Measurements from ENCODE around the gene CMYA5.
"Not testable (repeated sequence)": the region's sequence is repeated elsewhere in the genome, so short reads cannot be mapped to it uniquely, and the experiment has no call there.

Gene CMYA5

DNA sequence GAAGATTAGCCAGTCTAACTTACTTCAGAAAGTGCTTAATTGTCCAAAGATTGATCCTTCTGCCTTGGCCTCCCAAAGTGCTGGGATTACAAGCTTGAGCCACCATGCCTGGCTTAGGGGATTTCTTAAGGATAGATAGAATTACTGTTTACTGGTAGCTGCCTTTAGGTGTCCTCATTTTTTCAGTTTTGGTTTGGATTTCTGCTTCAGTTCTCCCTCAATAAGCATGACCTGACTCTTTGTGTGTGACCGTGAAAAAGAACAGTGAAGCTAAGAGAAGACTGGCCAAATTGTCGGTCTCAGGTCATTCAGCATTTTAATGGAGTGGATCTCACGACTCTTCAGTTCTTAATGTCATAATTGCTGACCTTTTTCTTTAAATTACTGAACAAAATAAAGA, 22.9 kb upstream of the CMYA5 start:
- no peak for DNase-seq (ENCODE audit: low read depth)
- in situ Hi-C loops (cut with HindIII; ENCODE audit: low sequenced_read_pairs): no loop called here

GRCh38 chr5:79672392-79672791, 17.2 kb upstream of the CMYA5 start:
- in situ Hi-C loops (cut with HindIII; ENCODE audit: low sequenced_read_pairs): no loop called here

More for the DNA sequence above, 22.9 kb upstream of the CMYA5 start:
- no peak overlapping the region for H3K4me3 ChIP-seq (ENCODE audit: low read depth, low read length)
- TF ChIP-seq, protein P1, sequence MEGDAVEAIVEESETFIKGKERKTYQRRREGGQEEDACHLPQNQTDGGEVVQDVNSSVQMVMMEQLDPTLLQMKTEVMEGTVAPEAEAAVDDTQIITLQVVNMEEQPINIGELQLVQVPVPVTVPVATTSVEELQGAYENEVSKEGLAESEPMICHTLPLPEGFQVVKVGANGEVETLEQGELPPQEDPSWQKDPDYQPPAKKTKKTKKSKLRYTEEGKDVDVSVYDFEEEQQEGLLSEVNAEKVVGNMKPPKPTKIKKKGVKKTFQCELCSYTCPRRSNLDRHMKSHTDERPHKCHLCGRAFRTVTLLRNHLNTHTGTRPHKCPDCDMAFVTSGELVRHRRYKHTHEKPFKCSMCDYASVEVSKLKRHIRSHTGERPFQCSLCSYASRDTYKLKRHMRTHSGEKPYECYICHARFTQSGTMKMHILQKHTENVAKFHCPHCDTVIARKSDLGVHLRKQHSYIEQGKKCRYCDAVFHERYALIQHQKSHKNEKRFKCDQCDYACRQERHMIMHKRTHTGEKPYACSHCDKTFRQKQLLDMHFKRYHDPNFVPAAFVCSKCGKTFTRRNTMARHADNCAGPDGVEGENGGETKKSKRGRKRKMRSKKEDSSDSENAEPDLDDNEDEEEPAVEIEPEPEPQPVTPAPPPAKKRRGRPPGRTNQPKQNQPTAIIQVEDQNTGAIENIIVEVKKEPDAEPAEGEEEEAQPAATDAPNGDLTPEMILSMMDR (IDR thresholded peaks at IDR 0.05; ENCODE audit: low read depth, low read length, missing control alignments): no peak

GRCh38 chr5:79676354-79676753, 13.3 kb upstream of the CMYA5 start:
- DNase-seq (ENCODE audit: low read depth); in situ Hi-C loops (cut with HindIII; ENCODE audit: low sequenced_read_pairs); H3K4me3 ChIP-seq (ENCODE audit: low read depth, low read length): not testable (repeated sequence)

More at GRCh38 chr5:79672392-79672791, 17.2 kb upstream of the CMYA5 start:
- H3K4me3 ChIP-seq (ENCODE audit: low read depth, low read length): no peak overlapping the region
- TF ChIP-seq, protein P1 (IDR thresholded peaks at IDR 0.05; ENCODE audit: low read depth, low read length, missing control alignments): no peak
- DNase-seq (ENCODE audit: low read depth): no peak

DNA sequence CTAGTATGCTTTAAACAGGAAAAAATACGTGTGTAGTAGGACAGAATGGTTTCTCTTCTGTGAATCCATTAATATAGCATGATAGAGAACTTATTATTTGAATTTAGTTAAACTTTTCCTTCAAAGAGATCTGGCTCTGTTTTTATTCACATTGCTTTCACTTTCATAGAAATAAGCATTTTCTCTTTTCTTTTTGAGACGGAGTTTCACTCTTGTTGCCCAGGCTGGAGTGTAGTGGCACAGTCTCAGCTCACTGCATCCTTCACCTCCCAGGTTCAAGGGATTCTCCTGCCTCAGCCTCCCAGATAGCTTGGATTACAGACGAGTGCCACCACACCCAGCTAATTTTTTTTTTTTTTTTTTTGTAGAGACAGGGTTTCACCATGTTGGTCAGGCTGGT, 7.5 kb upstream of the CMYA5 start:
- DNase-seq (ENCODE audit: low read depth); in situ Hi-C loops (cut with HindIII; ENCODE audit: low sequenced_read_pairs); H3K4me3 ChIP-seq (ENCODE audit: low read depth, low read length): not testable (repeated sequence)

- in situ Hi-C loops (cut with HindIII; ENCODE audit: low sequenced_read_pairs): no loop called here
- no peak overlapping the region for H3K4me3 ChIP-seq (ENCODE audit: low read depth, low read length)
- TF ChIP-seq, protein P1 (IDR thresholded peaks at IDR 0.05; ENCODE audit: low read depth, low read length, missing control alignments): no peak
- no peak for DNase-seq (ENCODE audit: low read depth)
Measured at GRCh38 chr5:79684782-79685181, 4.9 kb upstream of the CMYA5 start.

DNA sequence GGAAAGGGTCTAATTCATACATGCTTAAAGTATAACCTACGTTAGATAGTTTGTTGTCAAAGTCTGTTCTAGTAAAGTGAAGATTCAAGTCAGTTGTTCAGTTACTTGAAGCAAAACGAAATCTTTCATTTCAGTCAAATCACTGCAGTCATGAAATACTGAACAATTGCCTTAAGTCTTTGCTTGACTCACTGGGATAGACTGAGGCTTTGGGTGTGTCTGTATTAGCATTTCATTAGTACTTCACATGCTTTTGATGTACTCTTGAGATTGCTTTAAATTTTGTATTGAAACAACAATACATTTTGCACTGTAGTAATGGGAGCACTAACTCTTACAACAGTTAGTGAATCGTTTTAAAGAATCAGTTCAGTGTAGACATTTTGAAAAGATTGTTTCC, 4.0 kb upstream of the CMYA5 start:
- H3K4me3 ChIP-seq (ENCODE audit: low read depth, low read length): no peak overlapping the region
- in situ Hi-C loops (cut with HindIII; ENCODE audit: low sequenced_read_pairs): no loop called here
- DNase-seq (ENCODE audit: low read depth): no peak
- TF ChIP-seq, protein P1 (IDR thresholded peaks at IDR 0.05; ENCODE audit: low read depth, low read length, missing control alignments): no peak

- in situ Hi-C loops (cut with HindIII; ENCODE audit: low sequenced_read_pairs): no loop called here
- TF ChIP-seq, protein P1 (IDR thresholded peaks at IDR 0.05; ENCODE audit: low read depth, low read length, missing control alignments): no peak
- no peak overlapping the region for H3K4me3 ChIP-seq (ENCODE audit: low read depth, low read length)
- no peak for DNase-seq (ENCODE audit: low read depth)
Measured at GRCh38 chr5:79686799-79687198, 2.8 kb upstream of the CMYA5 start.

DNA sequence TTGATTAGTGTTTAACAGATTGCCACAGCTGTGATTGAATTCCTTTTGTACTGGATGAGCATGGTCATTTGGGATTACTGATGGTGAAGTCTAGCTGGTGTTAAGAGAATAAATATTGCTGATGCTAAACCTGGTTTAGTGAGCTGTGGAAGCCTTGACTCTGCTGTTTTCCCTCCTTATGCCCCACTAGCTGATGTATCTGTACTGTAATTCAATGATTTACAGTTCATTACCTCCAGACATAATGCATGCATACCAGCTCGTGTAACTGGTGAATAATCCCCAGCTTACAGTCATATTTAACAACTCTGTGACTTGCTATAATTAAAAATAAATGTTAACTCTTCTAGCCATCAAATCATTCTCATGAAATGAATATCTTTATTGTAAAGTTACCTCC, 1.7 kb upstream of the CMYA5 start:
- TF ChIP-seq, protein P1 (IDR thresholded peaks at IDR 0.05; ENCODE audit: low read depth, low read length, missing control alignments): no peak
- peak; percentile 28 for DNase-seq (ENCODE audit: low read depth)
- no peak overlapping the region for H3K4me3 ChIP-seq (ENCODE audit: low read depth, low read length)
- in situ Hi-C loops (cut with HindIII; ENCODE audit: low sequenced_read_pairs): no loop called here
